HG02970 (cell line): ENCODE measurements around the gene NRXN2.
"Not testable (repeated sequence)": the region's sequence is repeated elsewhere in the genome, so short reads cannot be mapped to it uniquely, and the experiment has no call there.

Experiments
- ATAC-seq: cut with Tn5 transposase; IDR thresholded peaks from one replicate; pipeline ENCODE4 v1.9.1; 2021; ENCODE audit warnings: mild to moderate bottlenecking, moderate library complexity, moderate number of reproducible peaks; ENCODE audit not compliant: unreplicated experiment, low FRiP score

The NRXN2 gene

DNA sequence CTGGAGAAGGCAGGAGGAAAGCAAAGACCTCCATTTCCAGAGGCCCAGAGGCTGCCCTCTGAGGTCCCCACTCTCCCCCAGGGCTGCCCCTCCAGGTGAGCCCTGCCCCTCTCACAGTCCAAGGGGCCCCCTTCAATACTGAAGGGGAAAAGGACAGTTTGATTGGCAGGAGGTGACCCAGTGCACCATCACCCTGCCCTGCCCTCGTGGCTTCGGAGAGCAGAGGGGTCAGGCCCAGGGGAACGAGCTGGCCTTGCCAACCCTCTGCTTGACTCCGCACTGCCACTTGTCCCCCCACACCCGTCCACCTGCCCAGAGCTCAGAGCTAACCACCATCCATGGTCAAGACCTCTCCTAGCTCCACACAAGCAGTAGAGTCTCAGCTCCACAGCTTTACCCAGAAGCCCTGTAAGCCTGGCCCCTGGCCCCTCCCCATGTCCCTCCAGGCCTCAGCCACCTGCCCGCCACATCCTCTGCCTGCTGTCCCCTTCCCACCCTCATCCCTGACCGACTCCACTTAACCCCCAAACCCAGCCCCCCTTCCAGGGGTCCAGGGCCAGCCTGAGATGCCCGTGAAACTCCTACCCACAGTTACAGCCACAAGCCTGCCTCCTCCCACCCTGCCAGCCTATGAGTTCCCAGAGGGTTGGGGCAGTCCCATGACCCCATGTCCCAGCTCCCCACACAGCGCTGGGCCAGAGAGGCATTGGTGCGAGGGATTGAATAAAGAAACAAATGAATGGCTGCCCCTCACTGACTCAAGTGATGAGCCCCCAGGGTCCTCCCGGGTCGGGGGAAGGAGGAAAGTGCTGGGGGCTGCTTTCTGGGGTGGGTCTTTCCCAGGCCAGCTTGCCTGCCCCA lies 121.2 kb downstream of the NRXN2 start:
- no peak for ATAC-seq

DNA sequence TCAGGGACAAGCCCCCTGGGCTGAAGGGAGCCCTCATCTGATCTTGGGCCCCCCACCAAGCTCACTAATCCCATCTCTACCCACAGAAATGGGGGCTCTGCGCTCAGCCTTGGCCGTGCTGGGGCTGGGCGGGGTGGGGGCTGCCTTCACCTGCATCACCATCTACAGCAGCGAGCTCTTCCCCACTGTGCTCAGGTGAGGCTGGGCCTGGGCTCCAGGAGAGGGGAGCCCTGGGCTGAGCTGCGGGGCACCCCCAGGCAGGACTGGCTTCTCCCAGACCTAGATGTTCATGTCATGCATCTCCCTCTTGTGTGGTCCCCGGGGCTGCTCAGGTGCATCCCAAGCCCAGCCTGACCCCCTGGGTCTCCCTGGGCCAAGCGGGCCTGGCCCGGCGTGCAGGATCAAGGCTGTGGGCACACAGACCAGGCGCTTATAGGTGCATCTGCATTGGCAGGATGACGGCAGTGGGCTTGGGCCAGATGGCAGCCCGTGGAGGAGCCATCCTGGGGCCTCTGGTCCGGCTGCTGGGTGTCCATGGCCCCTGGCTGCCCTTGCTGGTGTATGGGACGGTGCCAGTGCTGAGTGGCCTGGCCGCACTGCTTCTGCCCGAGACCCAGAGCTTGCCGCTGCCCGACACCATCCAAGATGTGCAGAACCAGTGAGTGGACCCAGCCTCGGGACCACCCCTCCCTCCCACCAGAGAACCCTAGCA lies 122.6 kb downstream of the NRXN2 start:
- no peak for ATAC-seq

DNA sequence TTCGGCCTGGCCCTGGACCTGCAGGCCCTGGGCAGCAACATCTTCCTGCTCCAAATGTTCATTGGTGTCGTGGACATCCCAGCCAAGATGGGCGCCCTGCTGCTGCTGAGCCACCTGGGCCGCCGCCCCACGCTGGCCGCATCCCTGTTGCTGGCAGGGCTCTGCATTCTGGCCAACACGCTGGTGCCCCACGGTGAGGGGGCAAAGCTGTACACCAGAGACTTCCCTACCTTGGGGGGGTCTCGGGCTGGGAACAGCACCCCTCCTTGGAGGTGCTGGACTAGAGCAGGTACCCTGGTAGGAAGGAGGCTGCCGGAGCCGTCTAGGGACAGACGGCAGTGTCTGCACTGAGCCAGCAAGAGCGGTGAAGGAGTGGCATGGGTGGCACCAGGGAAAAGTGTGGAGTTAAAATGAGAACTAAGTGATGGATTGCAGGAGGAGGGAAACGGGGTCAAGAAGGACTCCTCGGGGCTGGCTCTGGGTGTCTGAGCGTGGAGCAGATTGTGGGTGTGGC lies 123.2 kb downstream of the NRXN2 start:
- no peak for ATAC-seq

DNA sequence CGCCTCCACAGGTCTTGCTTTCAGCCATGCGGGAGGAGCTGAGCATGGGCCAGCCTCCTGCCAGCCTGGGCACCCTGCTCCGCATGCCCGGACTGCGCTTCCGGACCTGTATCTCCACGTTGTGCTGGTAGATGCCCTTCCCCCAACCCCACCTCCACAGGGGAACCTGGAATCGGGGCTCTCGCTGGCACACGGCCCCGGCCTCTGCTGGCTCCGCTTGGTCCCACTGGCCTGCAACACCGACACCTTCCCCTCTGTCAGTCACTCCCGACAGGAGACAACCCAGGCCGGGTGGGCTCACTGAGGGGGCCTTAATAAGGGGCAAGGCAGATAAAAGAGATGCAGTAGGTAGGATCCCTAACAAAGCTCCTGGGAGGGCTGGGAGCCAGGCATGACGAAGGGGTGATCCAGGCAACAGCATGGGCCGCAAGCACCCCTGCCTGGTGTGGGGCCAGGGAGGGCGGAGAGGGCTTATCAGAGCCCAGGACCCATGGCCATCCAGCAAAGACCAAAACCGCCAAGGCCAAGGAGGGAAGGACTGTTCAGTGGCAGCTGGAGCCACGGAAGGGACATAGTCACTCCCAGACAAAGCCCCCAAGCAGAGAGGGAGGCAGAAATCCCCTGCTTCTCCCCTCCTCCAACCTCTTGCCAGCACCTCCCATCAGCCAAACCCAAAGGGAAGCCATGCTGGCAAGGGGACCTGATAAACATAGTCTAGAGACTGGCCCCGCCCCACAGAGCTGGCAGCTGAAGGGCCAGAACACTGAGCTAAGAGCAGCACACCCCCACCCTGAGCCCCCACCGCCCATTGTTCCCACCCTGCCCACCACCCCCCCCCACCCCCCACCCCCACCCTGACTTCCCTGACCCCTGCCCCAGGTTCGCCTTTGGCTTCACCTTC lies 124.0 kb downstream of the NRXN2 start:
- ATAC-seq = no peak

DNA sequence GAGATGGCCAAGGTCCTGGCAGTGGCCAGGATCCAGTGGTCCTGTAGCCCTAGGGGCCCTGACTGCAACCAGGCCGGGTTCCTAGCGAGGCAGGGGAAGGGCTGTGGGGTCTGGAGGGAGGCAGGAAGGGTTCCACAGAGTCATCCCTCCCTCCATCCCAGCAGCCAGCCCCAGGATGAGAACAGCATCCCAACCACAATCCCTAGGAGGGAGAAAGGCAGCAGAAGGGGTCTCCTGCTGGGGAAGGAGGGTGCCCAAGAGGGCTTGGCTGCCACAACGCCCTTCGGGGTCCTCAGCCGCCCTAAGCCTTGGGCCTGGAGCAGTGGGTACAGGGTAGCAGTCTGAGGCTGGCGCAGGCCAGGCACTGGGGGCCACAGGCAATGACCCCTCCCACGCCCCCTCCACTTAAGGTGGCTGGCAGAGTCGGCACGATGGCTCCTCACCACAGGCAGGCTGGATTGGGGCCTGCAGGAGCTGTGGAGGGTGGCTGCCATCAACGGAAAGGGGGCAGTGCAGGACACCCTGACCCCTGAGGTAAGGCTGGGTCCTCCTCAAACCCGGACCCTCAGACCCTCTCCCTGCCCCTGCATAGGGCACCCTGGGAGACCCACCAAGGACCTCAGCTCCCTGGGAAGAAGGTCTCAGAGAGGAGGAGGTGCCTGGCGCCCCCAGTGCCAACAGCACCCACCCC lies 124.7 kb downstream of the NRXN2 start:
- no peak for ATAC-seq

DNA sequence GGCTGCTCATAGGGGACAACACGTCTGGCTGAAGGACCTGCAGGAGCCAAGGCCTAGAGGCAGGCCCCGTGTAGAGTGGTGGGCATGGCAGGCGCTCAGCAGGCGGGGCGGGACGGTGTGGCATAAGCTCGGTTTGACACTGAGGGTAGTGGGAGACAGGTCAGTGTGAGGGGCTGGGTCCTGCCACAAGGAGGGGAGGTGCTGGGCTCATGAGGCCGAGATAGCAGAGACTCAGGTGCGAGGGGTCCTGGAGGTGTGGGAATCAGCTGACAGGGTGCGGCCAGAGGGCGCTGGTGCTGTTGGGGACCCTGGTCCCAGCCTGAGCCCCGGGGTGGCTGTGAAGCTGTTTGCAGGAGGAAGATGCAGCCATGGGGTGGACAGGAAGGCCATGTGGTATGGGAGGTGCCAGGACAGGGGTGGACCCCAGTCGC lies 125.3 kb downstream of the NRXN2 start:
- ATAC-seq = no peak

DNA sequence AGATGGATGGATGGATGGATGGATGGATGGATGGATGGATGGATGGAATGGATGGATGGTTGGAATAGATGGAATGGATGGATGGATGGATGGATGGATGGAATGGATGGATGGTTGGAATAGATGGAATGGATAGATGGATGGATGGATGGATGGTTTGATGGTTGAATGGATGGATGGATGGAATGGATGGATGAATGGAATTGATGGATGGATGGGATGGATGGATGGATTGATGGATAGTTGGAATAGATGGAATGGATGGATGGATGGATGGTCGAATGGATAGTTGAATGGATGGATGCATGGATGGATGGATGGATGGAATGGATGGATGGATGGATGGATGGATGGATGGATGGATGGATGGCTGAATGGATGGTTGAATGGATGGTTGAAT lies 127.1 kb downstream of the NRXN2 start:
- not testable (repeated sequence) for ATAC-seq

DNA sequence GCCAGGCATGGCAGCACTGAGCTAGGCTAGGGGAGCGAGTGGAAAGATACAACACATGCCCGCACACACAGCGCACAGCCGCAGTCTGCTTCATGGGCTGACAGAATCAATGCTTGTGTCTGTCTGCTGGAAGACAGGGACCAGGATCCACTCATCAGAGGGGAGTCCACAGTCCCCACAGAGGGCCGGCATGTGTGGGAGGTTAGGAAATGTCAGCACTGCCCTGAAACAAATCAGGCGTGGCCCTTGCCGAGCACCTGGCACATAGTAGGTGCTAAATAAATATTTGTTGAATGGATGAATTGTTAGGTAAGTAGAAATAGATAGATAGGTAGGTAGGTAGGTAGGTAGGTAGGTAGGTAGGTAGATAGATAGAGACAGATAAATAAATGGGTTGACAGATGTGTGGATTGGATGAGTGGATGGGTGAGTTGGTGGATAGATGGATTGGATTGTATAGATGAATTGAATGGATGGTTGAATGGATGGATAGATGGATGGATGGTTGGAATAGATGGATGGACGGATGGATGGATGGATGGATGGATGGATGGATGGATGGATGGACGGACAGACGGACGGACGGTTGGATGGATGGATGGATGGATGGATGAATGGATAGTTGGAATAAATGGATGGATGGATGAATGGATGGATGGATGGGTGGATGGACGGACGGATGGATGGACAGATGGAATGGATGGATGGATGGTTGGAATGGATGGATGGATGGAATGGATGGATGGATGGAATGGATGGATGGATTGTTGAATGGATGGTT lies 128.6 kb downstream of the NRXN2 start:
- ATAC-seq = no peak

DNA sequence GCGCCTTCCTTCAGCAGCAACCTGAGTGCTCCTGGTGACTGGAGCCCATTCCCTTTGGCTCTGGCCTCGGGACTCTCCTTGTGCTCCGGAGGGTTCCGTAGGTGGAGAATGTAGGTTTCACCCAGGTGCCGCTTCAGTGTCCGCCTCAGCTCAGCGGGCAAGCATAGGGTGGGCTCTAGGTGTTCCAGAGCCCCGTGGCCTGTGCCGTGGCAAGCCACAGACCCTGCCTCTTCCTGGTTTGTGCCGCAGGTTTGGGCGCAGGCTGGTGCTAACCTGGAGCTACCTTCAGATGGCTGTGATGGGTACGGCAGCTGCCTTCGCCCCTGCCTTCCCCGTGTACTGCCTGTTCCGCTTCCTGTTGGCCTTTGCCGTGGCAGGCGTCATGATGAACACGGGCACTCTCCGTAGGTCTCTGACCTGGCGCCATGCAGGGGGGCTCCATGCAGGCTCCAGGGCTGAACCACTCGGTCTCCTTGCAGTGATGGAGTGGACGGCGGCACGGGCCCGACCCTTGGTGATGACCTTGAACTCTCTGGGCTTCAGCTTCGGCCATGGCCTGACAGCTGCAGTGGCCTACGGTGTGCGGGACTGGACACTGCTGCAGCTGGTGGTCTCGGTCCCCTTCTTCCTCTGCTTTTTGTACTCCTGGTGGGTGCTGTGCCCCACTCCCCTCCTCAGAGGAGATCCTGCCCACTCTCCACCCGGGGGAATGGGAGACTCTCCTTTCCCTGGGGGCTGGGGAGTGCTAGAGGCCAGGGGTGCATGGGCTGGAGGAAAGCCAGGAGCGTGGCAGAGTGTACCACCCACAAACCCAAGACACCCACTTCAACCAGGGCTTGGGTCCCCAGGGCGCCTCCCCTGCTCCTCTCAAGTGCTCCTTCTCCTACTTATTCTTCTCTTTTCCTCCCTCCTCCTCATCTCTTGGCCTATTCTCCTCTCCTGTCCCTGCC lies 129.6 kb downstream of the NRXN2 start:
- no peak for ATAC-seq

DNA sequence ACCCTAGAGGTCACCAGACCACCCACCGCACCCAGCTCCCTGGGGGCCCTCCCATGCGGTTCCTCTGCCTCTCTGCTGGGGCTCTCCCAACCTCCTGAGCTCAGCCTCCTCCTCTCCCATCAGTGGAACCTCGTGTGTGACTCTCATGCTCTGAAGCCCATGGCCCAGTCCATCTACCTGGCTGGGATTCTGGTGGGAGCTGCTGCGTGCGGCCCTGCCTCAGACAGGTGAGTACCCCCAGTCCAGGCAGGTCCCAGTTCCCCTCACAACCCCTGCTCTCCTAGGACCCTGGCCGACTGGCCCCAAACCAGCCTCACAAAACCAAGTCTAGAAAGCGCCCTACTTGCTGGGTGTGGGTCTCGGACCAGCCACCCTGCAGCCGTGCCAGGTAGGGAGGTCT lies 130.3 kb downstream of the NRXN2 start:
- no peak for ATAC-seq

DNA sequence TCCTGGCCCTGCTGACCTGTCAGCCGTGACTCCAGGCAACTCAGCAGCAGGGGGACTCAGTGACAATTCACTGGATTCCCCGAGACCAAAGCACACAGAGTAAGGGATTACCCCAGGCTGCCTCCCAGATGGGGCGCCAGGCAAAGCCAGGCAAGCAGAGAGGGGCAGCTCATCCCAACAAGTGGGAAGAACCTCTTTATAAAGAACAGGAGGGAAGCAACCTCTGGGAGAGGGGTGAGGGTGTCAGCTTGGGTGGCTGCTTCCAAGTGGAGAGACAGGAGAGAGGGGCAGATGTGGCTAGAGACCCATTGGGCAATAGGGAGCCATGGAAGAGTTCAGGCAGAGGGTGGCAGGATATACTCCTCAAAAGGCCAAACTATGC lies 130.8 kb downstream of the NRXN2 start:
- no peak for ATAC-seq

DNA sequence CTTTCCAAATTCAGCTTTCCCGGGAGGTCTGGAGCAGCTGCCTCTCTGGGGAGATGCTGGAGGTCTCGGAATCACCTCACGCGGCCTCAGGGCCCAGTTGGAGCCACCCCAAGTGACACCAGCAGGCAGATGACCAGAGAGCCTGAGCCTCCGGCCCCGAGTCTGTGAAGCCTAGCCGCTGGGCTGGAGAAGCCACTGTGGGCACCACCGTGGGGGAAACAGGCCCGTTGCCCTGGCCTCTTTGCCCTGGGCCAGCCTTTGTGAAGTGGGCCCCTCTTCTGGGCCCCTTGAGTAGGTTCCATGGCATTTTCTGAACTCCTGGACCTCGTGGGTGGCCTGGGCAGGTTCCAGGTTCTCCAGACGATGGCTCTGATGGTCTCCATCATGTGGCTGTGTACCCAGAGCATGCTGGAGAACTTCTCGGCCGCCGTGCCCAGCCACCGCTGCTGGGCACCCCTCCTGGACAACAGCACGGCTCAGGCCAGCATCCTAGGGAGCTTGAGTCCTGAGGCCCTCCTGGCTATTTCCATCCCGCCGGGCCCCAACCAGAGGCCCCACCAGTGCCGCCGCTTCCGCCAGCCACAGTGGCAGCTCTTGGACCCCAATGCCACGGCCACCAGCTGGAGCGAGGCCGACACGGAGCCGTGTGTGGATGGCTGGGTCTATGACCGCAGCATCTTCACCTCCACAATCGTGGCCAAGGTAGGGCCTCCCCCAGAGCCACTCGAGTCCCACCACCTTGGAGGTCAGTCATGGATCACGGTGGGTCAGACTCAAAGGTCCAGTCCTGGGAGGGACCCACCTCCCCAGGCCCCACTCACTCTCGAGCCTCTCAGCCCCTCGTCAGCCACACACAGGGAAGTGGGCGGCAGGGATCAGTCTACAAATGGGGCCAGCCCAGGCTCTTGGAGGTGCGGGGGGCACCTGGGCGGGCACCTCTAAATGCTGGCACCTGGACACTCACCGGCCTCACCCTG lies 131.5 kb downstream of the NRXN2 start:
- no peak for ATAC-seq

DNA sequence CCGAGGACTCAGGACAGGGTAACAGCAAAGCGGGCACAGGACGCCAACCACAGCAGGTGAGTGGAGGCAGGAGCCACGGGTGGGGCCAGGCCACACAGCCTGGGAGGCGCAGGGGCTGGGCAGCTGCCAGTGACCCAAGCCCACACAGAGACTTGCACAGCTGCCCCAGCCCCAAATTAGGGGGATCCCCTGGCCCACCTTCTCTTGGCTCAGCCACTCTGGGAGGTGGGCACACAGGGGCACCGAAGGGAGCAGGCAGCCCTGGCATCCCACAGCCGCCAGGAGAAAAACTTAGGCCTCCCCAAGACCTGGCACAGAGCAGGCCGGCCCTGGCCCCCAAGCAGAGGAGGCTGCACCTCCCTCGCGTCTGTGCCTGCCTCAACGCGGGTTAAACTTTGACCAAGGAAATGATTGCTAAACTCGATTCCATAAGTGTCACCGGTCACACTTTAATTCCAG lies 132.2 kb downstream of the NRXN2 start, which contains the start of gene SLC22A12:
SLC22A12 (plus strand) TSS at position 458 of the 459 bp plus-strand sequence. CDS start 337 bp downstream, outside the sequence.
- no peak for ATAC-seq

DNA sequence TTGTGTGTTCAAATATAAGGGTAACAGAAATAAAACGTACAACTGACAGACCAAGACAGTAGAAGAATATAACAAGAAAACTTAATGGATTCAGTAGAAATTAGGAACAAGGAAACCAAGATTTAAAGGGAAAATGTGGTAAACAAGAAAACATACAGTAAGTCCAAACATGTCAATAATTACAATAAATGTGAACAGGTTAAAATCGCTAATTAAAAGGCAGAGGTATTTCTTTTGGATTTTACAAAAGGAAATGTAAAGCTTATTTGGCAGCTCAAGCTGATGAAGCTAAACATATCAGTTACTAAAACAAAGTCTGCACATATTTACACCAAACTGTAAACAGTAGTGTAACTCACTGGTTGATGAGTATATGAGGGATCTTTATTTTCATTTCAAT lies 134.3 kb downstream of the NRXN2 start:
- no peak for ATAC-seq

DNA sequence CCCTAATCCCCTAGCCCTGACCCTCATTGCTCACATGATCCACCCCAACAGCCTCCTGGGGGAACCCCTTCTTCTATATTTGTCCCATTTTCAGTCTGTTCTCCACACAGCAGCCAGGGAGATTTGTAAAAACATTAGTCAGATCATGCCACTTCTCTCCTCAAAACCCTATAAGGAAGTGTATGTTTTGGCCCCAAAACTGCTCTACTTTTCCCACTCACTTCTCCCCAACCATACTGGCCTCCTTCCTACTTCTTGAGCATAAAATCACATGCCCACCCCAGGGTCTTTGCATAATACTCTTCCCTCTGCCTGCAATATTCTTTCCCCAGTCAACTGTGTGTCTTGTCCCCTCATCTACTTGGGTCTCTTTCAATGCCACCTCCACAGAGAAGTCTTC lies 136.6 kb downstream of the NRXN2 start:
- ATAC-seq = no peak

DNA sequence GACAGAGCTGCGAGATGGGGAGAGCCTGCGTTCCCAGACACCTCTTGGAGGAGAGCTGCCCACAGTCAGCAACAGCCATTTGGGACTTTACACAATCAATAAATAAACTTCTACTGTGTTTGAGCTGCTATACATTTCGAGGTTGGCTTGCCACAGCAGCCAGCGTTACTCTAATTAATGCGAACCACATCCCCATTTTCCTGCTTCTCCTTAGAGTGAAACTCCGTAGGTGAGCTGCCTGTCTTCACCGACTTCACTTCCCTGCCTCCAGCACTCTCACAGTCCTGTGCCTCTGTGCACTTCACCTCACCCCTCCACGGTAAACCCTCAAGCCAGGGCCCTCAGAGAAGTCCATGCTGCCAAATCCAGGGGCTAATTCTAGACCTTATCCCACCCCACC lies 137.8 kb downstream of the NRXN2 start:
- ATAC-seq = no peak
